HepG2 (cell line): Measurements from ENCODE around the gene FMNL2. TPM values are rescaled to one million over a fixed set of nuclear protein-coding genes. Genes with fewer than 3 reads are reported as not detected.

Experiments used
- ATAC-seq: fragments of 200-7000 bp; cut with Tn5 transposase; 3 replicates; pipeline ENCODE4 v1.9.1; 2020; ENCODE audit warnings: mild to moderate bottlenecking, moderate library complexity
- BruUV-seq: library from RNA; stranded (reverse); fragments of 400-500 nt; replicated peaks from 2 replicates; lab custom pipeline; 2021; lab: Mats Ljungman, UMichigan
- CTCF ChIA-PET: fragments of 300-600 bp; formaldehyde crosslinking; extraction: SDS; loops from one replicate; lab custom pipeline; 2021; ENCODE audit warnings: low total read pairs, inconsistent platforms, low intra/inter-chr PET ratio; lab: Yijun Ruan, JAX
- POLR2A ChIA-PET: fragments of 350-600 bp; sonication (Branson Sonifier 250); formaldehyde crosslinking; loops from one replicate; lab custom pipeline; 2020; ENCODE audit warnings: antibody characterized with exemption, inconsistent platforms; lab: Yijun Ruan, JAX
- DNase-seq: peaks from one replicate; pipeline ENCODE4 v3.0.0-alpha.2; 2015; ENCODE audit warnings: low spot score
- FAIRE-seq: peaks from 3 replicates; lab custom pipeline; 2011; peaks lifted over from hg19 to GRCh38; lab: Jason Lieb, UNC
- H2AFZ ChIP-seq: one replicate; pipeline ENCODE4 v1.6.1; 2011; ENCODE audit warnings: low read length, inconsistent platforms
- H3K27ac ChIP-seq: fragments of 300-600 bp; 3 replicates; pipeline ENCODE4 v1.8.0; 2011; ENCODE audit warnings: mixed run types, mild to moderate bottlenecking, mixed read lengths, low read length, inconsistent platforms; ENCODE audit not compliant: insufficient read depth; ENCODE audit errors: extremely low read length
- H3K27me3 ChIP-seq, 2 experiments: fragments of 200-600 bp in 1 of 2; 2 replicates in 1 of 2; 3 replicates in 1 of 2; pipeline versions ENCODE4 v1.6.0 to v1.8.0; 2011; ENCODE audit warnings: low read length in 2 of 2, mild to moderate bottlenecking in 2 of 2, moderate library complexity in 2 of 2, inconsistent platforms in 1 of 2; ENCODE audit not compliant: insufficient read depth in 2 of 2, control insufficient read depth in 1 of 2
- H3K36me3 ChIP-seq, 2 experiments: fragments of 200-600 bp in 1 of 2; replicated peaks in 1 of 2; 2 replicates in 1 of 2; 3 replicates in 1 of 2; pipeline versions ENCODE4 v1.5.1 to v1.8.0; 2011; ENCODE audit warnings: low read length in 2 of 2, inconsistent platforms in 1 of 2; ENCODE audit not compliant: insufficient read depth in 2 of 2, control insufficient read depth in 1 of 2
- H3K4me1 ChIP-seq: 2 replicates; pipeline ENCODE4 v1.5.1; 2012; ENCODE audit warnings: low read length, inconsistent platforms; ENCODE audit not compliant: insufficient read depth
- H3K4me2 ChIP-seq: 2 replicates; pipeline ENCODE4 v1.6.0; 2011; ENCODE audit warnings: low read depth, low read length, inconsistent platforms
- H3K4me3 ChIP-seq, 3 experiments: fragments of 200-600 bp in 1 of 3; sonication (generic), shearing (Covaris generic) in 1 of 3; replicated peaks in 1 of 3; 2 replicates each; pipeline ENCODE4 v1.5.1; 2011 to 2016; ENCODE audit warnings: low read length in 3 of 3, inconsistent platforms in 2 of 3, low read depth in 2 of 3, mild to moderate bottlenecking in 2 of 3, control low read depth in 1 of 3, mixed read lengths in 1 of 3; ENCODE audit not compliant: insufficient read depth in 1 of 3
- H3K79me2 ChIP-seq: one replicate; pipeline ENCODE4 v1.6.1; 2011; ENCODE audit warnings: low read length, inconsistent platforms; ENCODE audit not compliant: insufficient read depth
- H3K9ac ChIP-seq: 2 replicates; pipeline ENCODE4 v1.6.0; 2011; ENCODE audit warnings: mild to moderate bottlenecking, low read depth, low read length, inconsistent platforms; ENCODE audit not compliant: insufficient read depth
- H3K9me3 ChIP-seq: 2 replicates; pipeline ENCODE4 v1.5.1; 2012; ENCODE audit warnings: mild to moderate bottlenecking, low read length
- H4K20me1 ChIP-seq: 2 replicates; pipeline ENCODE4 v1.6.0; 2011; ENCODE audit warnings: inconsistent platforms, mild to moderate bottlenecking, low read length, moderate library complexity; ENCODE audit not compliant: insufficient read depth
- ATF2 ChIP-seq: sonication (generic); formaldehyde crosslinking; IDR thresholded peaks from 2 replicates; pipeline ENCODE4 v1.4.0; 2020; ENCODE audit warnings: missing genetic modification reagents
- CHD4 ChIP-seq: fragments of 200-600 bp; sonication (generic); IDR thresholded peaks from 2 replicates; pipeline ENCODE4 v1.7.0; 2017; ENCODE audit warnings: mild to moderate bottlenecking, low read length, borderline replicate concordance
- KLF16 ChIP-seq, 2 experiments: sonication (generic) in 1 of 2; formaldehyde crosslinking in 1 of 2; IDR thresholded peaks; 2 replicates each; pipeline versions ENCODE4 v1.6.1 to v1.8.0; 2016 to 2023; ENCODE audit warnings: missing genetic modification reagents in 2 of 2, missing compliant biosample characterization in 1 of 2
- MYNN ChIP-seq: sonication (generic); formaldehyde crosslinking; IDR thresholded peaks from 2 replicates; pipeline ENCODE4 v1.4.0; 2020; ENCODE audit warnings: mild to moderate bottlenecking, low read depth, missing genetic modification reagents
- XRCC5 ChIP-seq: fragments of 200-400 bp; formaldehyde crosslinking; optimal IDR thresholded peaks from 2 replicates; pipeline ENCODE3; 2017; ENCODE audit warnings: mild to moderate bottlenecking, low read length
- ZNF597 ChIP-seq: sonication (generic); formaldehyde crosslinking; IDR thresholded peaks from 2 replicates; pipeline ENCODE4 v1.5.0; 2020; ENCODE audit warnings: missing genetic modification reagents
- WGBS: methylation state at CpG from one replicate; pipeline ENCODE4 v1.1.6; 2017; ENCODE audit warnings: low lambda C conversion rate; 5-methylcytosine and 5-hydroxymethylcytosine counted together
- in situ Hi-C: cut with HindIII; loops from 2 replicates; pipeline ENCODE4 v1.10.0; 2017; ENCODE audit warnings: low pct_unique_long_range_greater_than_20kb; ENCODE audit not compliant: extremely low pct_ligation_motif_present
- intact Hi-C: fragments of 100-400 bp; cut with micrococcal nuclease; formaldehyde crosslinking; loops from one replicate; pipeline ENCODE4 v1.10.0; 2022; ENCODE audit not compliant: unreplicated experiment
- polyA plus RNA-seq, 8 experiments: library from polyadenylated mRNA; depleted of rRNA in 3 of 8; stranded (reverse) in 7 of 8; unstranded in 1 of 8; fragments of >200 nt; fragmentation: Illumina TruSeq in 4 of 8; extraction: Trizol in 4 of 8; gene quantifications; 2 replicates each; pipeline versions ENCODE4 v1.2.1 to v1.2.3, GENCODE V29; 2011 to 2016; ENCODE audit warnings: low read depth in 4 of 8, missing spikeins in 1 of 8, mixed read lengths in 1 of 8; ENCODE audit not compliant: insufficient read depth in 1 of 8
- total RNA-seq, 5 experiments: library from RNA; depleted of rRNA; stranded (reverse); fragments of >200 nt; fragmentation: Illumina TruSeq; extraction: Trizol; gene quantifications; 2 replicates each; pipeline ENCODE4 v1.2.3, GENCODE V29; 2016; ENCODE audit warnings: low read depth in 1 of 5

Gene FMNL2
- total and polyA plus RNA-seq, 2 of the 13 experiments (the other 11 are each of a cell fraction or from before 2014, with no cell fraction given), result 66.5 to 67.7 TPM

GRCh38 chr2:152399003-152399402, 64.0 kb downstream of the FMNL2 start:
- no peak overlapping the region for H3K4me2 ChIP-seq
- ChIA-PET CTCF (no interaction called here), POLR2A (no interaction called here)
- BruUV-seq, result no TSS peak
- intact Hi-C loops, result no loop called here
- 94% methylated on average over 4 of the region's 4 CpGs for WGBS
- H3K27ac ChIP-seq, result no peak overlapping the region
- H4K20me1 ChIP-seq, result no peaks in the 10 kb centered on the region; the same call in 1 of the 2 replicates
- ATAC-seq, result no peak
- H3K36me3 ChIP-seq, result no peaks in the 10 kb centered on the region
- H3K4me1 ChIP-seq, result peaks cover 41% of the 10 kb centered on the region
- no peak overlapping the region for H3K4me3 ChIP-seq
- no peaks in the 10 kb centered on the region for H3K27me3 ChIP-seq
- H3K9me3 ChIP-seq, result no peaks in the 10 kb centered on the region
- no peak for FAIRE-seq
- in situ Hi-C loops, result no loop called here
- H3K79me2 ChIP-seq, result peaks cover 94% of the 10 kb centered on the region
- DNase-seq, result no peak
- H2AFZ ChIP-seq, result no peak overlapping the region
- no peak overlapping the region for H3K9ac ChIP-seq
- TF ChIP-seq KLF16 (CRISPR knock-in tag; IDR thresholded peaks at IDR 0.05), result no peak
- TF ChIP-seq ZNF597 (CRISPR knock-in tag), result no peak
- no peak for TF ChIP-seq CHD4
- no peak for TF ChIP-seq MYNN
- no peak for TF ChIP-seq XRCC5
- no peak for TF ChIP-seq ATF2 (CRISPR knock-in tag)
